Colonic mucosa (tissue), 4 donors: ENCODE results near the gene CDH4. TPM values are rescaled to one million over a fixed set of nuclear protein-coding genes. Genes with fewer than 3 reads are reported as not detected.

Source experiments
- DNase-seq: peaks from one replicate; pipeline ENCODE4 v3.0.0-alpha.2; 2020
- H3K27ac ChIP-seq: fragments of 200-600 bp; one replicate; pipeline ENCODE4 v1.8.0; 2021
- H3K27me3 ChIP-seq: fragments of 200-600 bp; one replicate; pipeline ENCODE4 v1.8.0; 2021
- H3K36me3 ChIP-seq: fragments of 200-600 bp; one replicate; pipeline ENCODE4 v1.8.0; 2021
- H3K4me1 ChIP-seq: fragments of 200-600 bp; one replicate; pipeline ENCODE4 v1.8.0; 2021; ENCODE audit warnings: mild to moderate bottlenecking
- H3K4me3 ChIP-seq: fragments of 200-600 bp; one replicate; pipeline ENCODE4 v1.8.0; 2021
- H3K9ac ChIP-seq, 2 donors: one replicate each; pipeline ENCODE4 v1.7.0; 2013; ENCODE audit warnings: control low read depth in 2 of 2, low read depth in 2 of 2, low read length in 2 of 2
- H3K9me3 ChIP-seq: fragments of 200-600 bp; one replicate; pipeline ENCODE4 v1.8.0; 2021
- intact Hi-C: fragments of 100-400 bp; cut with DNase I; formaldehyde crosslinking; loops from one replicate; pipeline ENCODE4 v1.14.1; 2022
- total RNA-seq, 2 donors: library from RNA; stranded (reverse); fragmentation: NEBNext Ultra II Directional in 1 of 2; extraction: Animal tissue kit (Norgen Biotek cat#: 25700) in 1 of 2; gene quantifications; one replicate each; pipeline ENCODE4 v1.2.1, GENCODE V29; 2021
- TF ChIP-seq, protein P1 (sequence below): fragments of 200-600 bp; IDR thresholded peaks from one replicate; pipeline ENCODE4 v1.8.0; 2022; ENCODE audit warnings: antibody characterized with exemption, mild to moderate bottlenecking
- donor health status: healthy.
- donor health status: DM: no; HTN: no; CAD: no.
- donor health status: DM: no; HTN: no; CAD: no.

CDH4 gene
- total RNA-seq, 2 donors from 2014 or later, result 0.08 TPM; not detected in 1

DNA sequence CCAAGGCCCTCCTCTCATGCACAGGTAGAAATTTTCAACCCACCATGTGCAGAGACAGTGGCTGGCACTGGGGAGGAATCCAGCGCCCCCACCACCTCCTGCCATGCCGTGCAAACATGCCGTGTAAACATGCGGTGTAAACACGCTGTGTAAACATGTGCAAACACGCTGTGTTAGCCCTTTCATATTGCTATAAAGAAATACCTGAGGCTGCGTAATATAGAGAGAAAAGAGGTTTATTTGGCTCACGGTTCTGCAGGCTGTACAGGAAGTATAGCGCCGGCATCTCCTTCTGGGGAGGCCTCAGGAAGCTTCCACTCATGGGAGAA is 595.3 kb downstream of the CDH4 start:
- TF ChIP-seq, protein P1, sequence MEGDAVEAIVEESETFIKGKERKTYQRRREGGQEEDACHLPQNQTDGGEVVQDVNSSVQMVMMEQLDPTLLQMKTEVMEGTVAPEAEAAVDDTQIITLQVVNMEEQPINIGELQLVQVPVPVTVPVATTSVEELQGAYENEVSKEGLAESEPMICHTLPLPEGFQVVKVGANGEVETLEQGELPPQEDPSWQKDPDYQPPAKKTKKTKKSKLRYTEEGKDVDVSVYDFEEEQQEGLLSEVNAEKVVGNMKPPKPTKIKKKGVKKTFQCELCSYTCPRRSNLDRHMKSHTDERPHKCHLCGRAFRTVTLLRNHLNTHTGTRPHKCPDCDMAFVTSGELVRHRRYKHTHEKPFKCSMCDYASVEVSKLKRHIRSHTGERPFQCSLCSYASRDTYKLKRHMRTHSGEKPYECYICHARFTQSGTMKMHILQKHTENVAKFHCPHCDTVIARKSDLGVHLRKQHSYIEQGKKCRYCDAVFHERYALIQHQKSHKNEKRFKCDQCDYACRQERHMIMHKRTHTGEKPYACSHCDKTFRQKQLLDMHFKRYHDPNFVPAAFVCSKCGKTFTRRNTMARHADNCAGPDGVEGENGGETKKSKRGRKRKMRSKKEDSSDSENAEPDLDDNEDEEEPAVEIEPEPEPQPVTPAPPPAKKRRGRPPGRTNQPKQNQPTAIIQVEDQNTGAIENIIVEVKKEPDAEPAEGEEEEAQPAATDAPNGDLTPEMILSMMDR, result no peak
- Histone ChIP-seq H3K4me1 (no peaks in the 10 kb centered on the region), H3K27ac (no peak overlapping the region), H3K36me3 (no peaks in the 10 kb centered on the region), H3K9me3 (no peaks in the 10 kb centered on the region), H3K9ac (no peak overlapping the region), H3K27me3 (no peaks in the 10 kb centered on the region), H3K4me3 (no peak overlapping the region)
- DNase-seq, result no peak
- intact Hi-C loops, result no loop called here

DNA sequence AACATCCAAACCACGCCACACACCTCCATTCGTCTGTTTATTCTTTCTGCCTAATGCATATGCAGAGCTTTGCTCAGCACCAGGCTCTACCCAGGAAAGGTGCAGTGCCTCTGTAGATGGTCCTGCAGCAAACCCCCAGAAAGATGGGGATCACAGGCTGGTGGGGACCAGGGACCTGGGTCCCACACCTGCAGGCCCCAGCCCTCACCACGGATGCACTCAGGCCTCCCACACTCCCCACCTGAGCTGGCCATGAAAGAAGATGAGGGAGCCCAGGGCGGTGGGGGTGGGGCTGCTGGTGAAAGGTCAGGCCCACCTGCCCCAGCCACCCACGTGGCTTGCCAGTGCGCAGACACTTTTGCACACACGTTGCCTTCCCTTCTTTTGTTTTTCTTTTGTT is 595.9 kb downstream of the CDH4 start:
- Histone ChIP-seq H3K4me3 (no peak overlapping the region), H3K9ac (no peak overlapping the region), H3K4me1 (no peaks in the 10 kb centered on the region), H3K36me3 (no peaks in the 10 kb centered on the region), H3K9me3 (no peaks in the 10 kb centered on the region), H3K27me3 (no peaks in the 10 kb centered on the region), H3K27ac (no peak overlapping the region)
- intact Hi-C loops, result no loop called here
- no peak for DNase-seq
- TF ChIP-seq, protein P1, result no peak

DNA sequence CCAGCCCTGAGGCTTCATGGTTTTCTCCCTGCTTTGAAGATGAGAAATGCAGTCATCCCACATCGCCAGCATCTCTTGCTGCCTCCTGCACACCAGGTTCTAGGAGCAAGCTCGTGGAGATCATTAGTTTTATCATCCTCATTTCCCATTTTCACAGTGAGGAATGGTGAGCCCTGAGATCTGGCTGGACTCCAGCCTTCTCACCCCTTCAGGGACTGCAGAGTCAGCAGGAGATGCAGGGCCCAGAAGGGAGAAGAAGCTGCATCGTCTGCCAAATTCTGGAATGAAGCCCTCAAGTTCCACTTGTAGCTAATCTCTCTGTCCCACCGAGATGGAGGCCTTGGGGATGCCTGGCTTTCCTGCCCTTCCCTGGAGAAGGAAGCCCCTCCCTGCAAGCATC is 596.8 kb downstream of the CDH4 start:
- H3K27me3 ChIP-seq, result no peaks in the 10 kb centered on the region
- no peak overlapping the region for H3K27ac ChIP-seq
- H3K4me3 ChIP-seq, result no peak overlapping the region
- DNase-seq, result no peak
- no peaks in the 10 kb centered on the region for H3K9me3 ChIP-seq
- no peaks in the 10 kb centered on the region for H3K4me1 ChIP-seq
- intact Hi-C loops, result no loop called here
- H3K36me3 ChIP-seq, result no peaks in the 10 kb centered on the region
- TF ChIP-seq, protein P1, result no peak
- H3K9ac ChIP-seq, result no peak overlapping the region

DNA sequence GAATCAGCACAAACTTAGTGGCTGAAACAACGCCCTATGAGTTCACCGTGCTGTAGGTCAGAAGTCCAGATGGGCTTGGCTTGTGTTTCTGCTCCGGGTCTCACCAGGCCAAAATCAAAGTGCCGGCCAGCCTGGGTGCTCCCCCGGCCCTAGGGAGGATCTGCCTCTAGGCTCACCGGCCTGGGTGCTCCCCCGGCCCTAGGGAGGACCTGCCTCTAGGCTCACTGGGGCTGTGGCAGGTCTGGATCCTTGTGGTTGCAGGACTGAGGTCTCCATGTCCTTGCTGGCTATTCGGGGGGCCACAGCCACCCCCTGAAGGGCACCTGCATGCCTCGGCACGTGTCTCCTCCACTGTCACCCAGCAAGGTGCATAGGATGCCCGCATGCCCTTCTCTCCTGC is 597.3 kb downstream of the CDH4 start:
- no peak overlapping the region for H3K4me3 ChIP-seq
- no peak for DNase-seq
- no peak overlapping the region for H3K9ac ChIP-seq
- H3K36me3 ChIP-seq, result no peaks in the 10 kb centered on the region
- no peaks in the 10 kb centered on the region for H3K9me3 ChIP-seq
- H3K27me3 ChIP-seq, result no peaks in the 10 kb centered on the region
- H3K4me1 ChIP-seq, result no peaks in the 10 kb centered on the region
- TF ChIP-seq, protein P1, result no peak
- intact Hi-C loops, result no loop called here
- no peak overlapping the region for H3K27ac ChIP-seq

DNA sequence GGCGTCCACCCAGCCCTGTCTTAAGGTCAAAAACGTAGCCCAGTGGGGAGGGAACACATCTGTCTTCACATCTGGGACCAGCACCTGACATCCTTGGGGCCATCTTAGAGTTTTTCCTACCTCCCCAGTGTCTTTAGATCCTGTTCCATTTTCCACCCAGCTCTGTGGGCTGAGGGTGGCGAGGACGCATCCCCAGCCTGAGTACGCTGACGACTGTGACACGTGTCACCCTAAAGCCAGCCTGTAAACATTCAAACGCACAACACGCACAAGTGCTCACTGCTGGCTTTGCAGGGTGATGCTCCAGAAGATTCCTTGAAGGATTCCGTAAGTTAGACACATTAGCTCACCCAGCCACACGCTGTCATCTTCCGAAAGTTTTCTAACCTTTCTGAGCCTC is 597.8 kb downstream of the CDH4 start:
- DNase-seq, result no peak
- Histone ChIP-seq H3K4me3 (no peak overlapping the region), H3K27ac (no peak overlapping the region), H3K9me3 (no peaks in the 10 kb centered on the region), H3K27me3 (no peaks in the 10 kb centered on the region), H3K36me3 (no peaks in the 10 kb centered on the region), H3K4me1 (no peaks in the 10 kb centered on the region), H3K9ac (no peak overlapping the region)
- intact Hi-C loops, result no loop called here
- TF ChIP-seq, protein P1, result no peak

DNA sequence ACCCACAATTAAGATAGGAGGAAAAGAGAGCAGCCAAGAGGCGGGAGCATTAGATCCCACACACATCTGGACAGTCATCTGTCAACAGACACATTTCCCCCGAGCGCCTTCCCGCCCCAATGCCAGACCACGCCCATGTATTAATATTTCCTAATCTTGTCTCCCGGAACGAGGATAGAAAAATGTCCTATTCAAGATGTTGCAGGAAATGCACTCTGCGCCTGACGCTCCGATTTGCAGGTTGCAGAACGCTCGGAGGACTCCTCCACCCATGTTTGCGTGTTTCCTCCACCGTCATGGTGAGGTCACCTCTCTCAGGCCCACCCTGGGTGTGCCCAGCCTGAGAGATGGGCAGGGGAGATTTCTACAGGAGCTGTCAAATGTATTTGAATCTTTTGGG is 598.4 kb downstream of the CDH4 start:
- TF ChIP-seq, protein P1, result no peak
- Histone ChIP-seq H3K9ac (no peak overlapping the region), H3K27ac (no peak overlapping the region), H3K9me3 (no peaks in the 10 kb centered on the region), H3K4me3 (no peak overlapping the region), H3K36me3 (no peaks in the 10 kb centered on the region), H3K27me3 (no peaks in the 10 kb centered on the region), H3K4me1 (no peaks in the 10 kb centered on the region)
- DNase-seq, result no peak
- intact Hi-C loops, result no loop called here
